HepG2 (cell line): ENCODE data around the gene ZNF593OS. TPM values are rescaled to one million over a fixed set of nuclear protein-coding genes. Genes with fewer than 3 reads are reported as not detected.
A peak's percentile ranks its signal among the peaks of the same experiment; 100 is the strongest.

ENCODE experiments used
- ATAC-seq: fragments of 200-7000 bp; cut with Tn5 transposase; 3 replicates; pipeline ENCODE4 v1.9.1; 2020; ENCODE audit warnings: mild to moderate bottlenecking, moderate library complexity
- BruUV-seq: library from RNA; stranded (reverse); fragments of 400-500 nt; replicated peaks from 2 replicates; lab custom pipeline; 2021; lab: Mats Ljungman, UMichigan
- CTCF ChIA-PET: fragments of 300-600 bp; formaldehyde crosslinking; extraction: SDS; loops from one replicate; lab custom pipeline; 2021; ENCODE audit warnings: low total read pairs, inconsistent platforms, low intra/inter-chr PET ratio; lab: Yijun Ruan, JAX
- POLR2A ChIA-PET: fragments of 350-600 bp; sonication (Branson Sonifier 250); formaldehyde crosslinking; loops from one replicate; lab custom pipeline; 2020; ENCODE audit warnings: antibody characterized with exemption, inconsistent platforms; lab: Yijun Ruan, JAX
- DNase-seq: peaks from one replicate; pipeline ENCODE4 v3.0.0-alpha.2; 2015; ENCODE audit warnings: low spot score
- FAIRE-seq: peaks from 3 replicates; lab custom pipeline; 2011; peaks lifted over from hg19 to GRCh38; lab: Jason Lieb, UNC
- H2AFZ ChIP-seq: one replicate; pipeline ENCODE4 v1.6.1; 2011; ENCODE audit warnings: low read length, inconsistent platforms
- H3K27ac ChIP-seq: fragments of 300-600 bp; 3 replicates; pipeline ENCODE4 v1.8.0; 2011; ENCODE audit warnings: mixed run types, mild to moderate bottlenecking, mixed read lengths, low read length, inconsistent platforms; ENCODE audit not compliant: insufficient read depth; ENCODE audit errors: extremely low read length
- H3K27me3 ChIP-seq, 2 experiments: fragments of 200-600 bp in 1 of 2; 2 replicates in 1 of 2; 3 replicates in 1 of 2; pipeline versions ENCODE4 v1.6.0 to v1.8.0; 2011; ENCODE audit warnings: low read length in 2 of 2, mild to moderate bottlenecking in 2 of 2, moderate library complexity in 2 of 2, inconsistent platforms in 1 of 2; ENCODE audit not compliant: insufficient read depth in 2 of 2, control insufficient read depth in 1 of 2
- H3K36me3 ChIP-seq, 2 experiments: fragments of 200-600 bp in 1 of 2; replicated peaks in 1 of 2; 2 replicates in 1 of 2; 3 replicates in 1 of 2; pipeline versions ENCODE4 v1.5.1 to v1.8.0; 2011; ENCODE audit warnings: low read length in 2 of 2, inconsistent platforms in 1 of 2; ENCODE audit not compliant: insufficient read depth in 2 of 2, control insufficient read depth in 1 of 2
- H3K4me1 ChIP-seq: 2 replicates; pipeline ENCODE4 v1.5.1; 2012; ENCODE audit warnings: low read length, inconsistent platforms; ENCODE audit not compliant: insufficient read depth
- H3K4me2 ChIP-seq: 2 replicates; pipeline ENCODE4 v1.6.0; 2011; ENCODE audit warnings: low read depth, low read length, inconsistent platforms
- H3K4me3 ChIP-seq, 3 experiments: fragments of 200-600 bp in 1 of 3; sonication (generic), shearing (Covaris generic) in 1 of 3; replicated peaks in 1 of 3; 2 replicates each; pipeline ENCODE4 v1.5.1; 2011 to 2016; ENCODE audit warnings: low read length in 3 of 3, inconsistent platforms in 2 of 3, low read depth in 2 of 3, mild to moderate bottlenecking in 2 of 3, control low read depth in 1 of 3, mixed read lengths in 1 of 3; ENCODE audit not compliant: insufficient read depth in 1 of 3
- H3K79me2 ChIP-seq: one replicate; pipeline ENCODE4 v1.6.1; 2011; ENCODE audit warnings: low read length, inconsistent platforms; ENCODE audit not compliant: insufficient read depth
- H3K9ac ChIP-seq: 2 replicates; pipeline ENCODE4 v1.6.0; 2011; ENCODE audit warnings: mild to moderate bottlenecking, low read depth, low read length, inconsistent platforms; ENCODE audit not compliant: insufficient read depth
- H3K9me3 ChIP-seq: 2 replicates; pipeline ENCODE4 v1.5.1; 2012; ENCODE audit warnings: mild to moderate bottlenecking, low read length
- H4K20me1 ChIP-seq: 2 replicates; pipeline ENCODE4 v1.6.0; 2011; ENCODE audit warnings: inconsistent platforms, mild to moderate bottlenecking, low read length, moderate library complexity; ENCODE audit not compliant: insufficient read depth
- BRF2 ChIP-seq: sonication (generic); formaldehyde crosslinking; IDR thresholded peaks from 2 replicates; pipeline ENCODE4 v1.8.1; 2022; ENCODE audit warnings: mild to moderate bottlenecking, missing genetic modification reagents
- ELK4 ChIP-seq: sonication (generic); formaldehyde crosslinking; IDR thresholded peaks from 2 replicates; pipeline ENCODE4 v1.9.0; 2021; ENCODE audit warnings: missing genetic modification reagents, borderline replicate concordance
- HNRNPL ChIP-seq: fragments of 200-400 bp; formaldehyde crosslinking; IDR thresholded peaks from 2 replicates; pipeline ENCODE4 v1.6.1; 2017; ENCODE audit warnings: mild to moderate bottlenecking, low read depth, low read length
- MIER2 ChIP-seq: IDR thresholded peaks from 2 replicates; pipeline ENCODE4 v1.6.1; 2016; ENCODE audit warnings: missing biosample characterization, missing genetic modification reagents
- NR2F6 ChIP-seq, 2 experiments: IDR thresholded peaks; 2 replicates each; pipeline ENCODE4 v1.6.1; 2016; ENCODE audit warnings: antibody characterized with exemption in 1 of 2, mild to moderate bottlenecking in 1 of 2
- POGZ ChIP-seq: sonication (generic); formaldehyde crosslinking; IDR thresholded peaks from 2 replicates; pipeline ENCODE4 v1.4.0; 2020; ENCODE audit warnings: mild to moderate bottlenecking, missing genetic modification reagents
- ZFX ChIP-seq: sonication (generic); formaldehyde crosslinking; IDR thresholded peaks from 2 replicates; pipeline ENCODE4 v1.4.0; 2020; ENCODE audit warnings: mild to moderate bottlenecking, low read depth, missing genetic modification reagents, moderate library complexity
- ZNF678 ChIP-seq: sonication (generic); formaldehyde crosslinking; IDR thresholded peaks from 2 replicates; pipeline ENCODE4 v1.4.0; 2020; ENCODE audit warnings: mild to moderate bottlenecking, missing genetic modification reagents
- WGBS: methylation state at CpG from one replicate; pipeline ENCODE4 v1.1.6; 2017; ENCODE audit warnings: low lambda C conversion rate; 5-methylcytosine and 5-hydroxymethylcytosine counted together
- in situ Hi-C: cut with HindIII; loops from 2 replicates; pipeline ENCODE4 v1.10.0; 2017; ENCODE audit warnings: low pct_unique_long_range_greater_than_20kb; ENCODE audit not compliant: extremely low pct_ligation_motif_present
- intact Hi-C: fragments of 100-400 bp; cut with micrococcal nuclease; formaldehyde crosslinking; loops from one replicate; pipeline ENCODE4 v1.10.0; 2022; ENCODE audit not compliant: unreplicated experiment
- polyA plus RNA-seq, 8 experiments: library from polyadenylated mRNA; depleted of rRNA in 3 of 8; stranded (reverse) in 7 of 8; unstranded in 1 of 8; fragments of >200 nt; fragmentation: Illumina TruSeq in 4 of 8; extraction: Trizol in 4 of 8; gene quantifications; 2 replicates each; pipeline versions ENCODE4 v1.2.1 to v1.2.3, GENCODE V29; 2011 to 2016; ENCODE audit warnings: low read depth in 4 of 8, missing spikeins in 1 of 8, mixed read lengths in 1 of 8; ENCODE audit not compliant: insufficient read depth in 1 of 8
- total RNA-seq, 5 experiments: library from RNA; depleted of rRNA; stranded (reverse); fragments of >200 nt; fragmentation: Illumina TruSeq; extraction: Trizol; gene quantifications; 2 replicates each; pipeline ENCODE4 v1.2.3, GENCODE V29; 2016; ENCODE audit warnings: low read depth in 1 of 5

The ZNF593OS gene
- total and polyA plus RNA-seq, 2 of the 13 experiments (the other 11 are each of a cell fraction or from before 2014, with no cell fraction given): not detected

- TF ChIP-seq ELK4 (CRISPR knock-in tag) (no peak), HNRNPL (no peak), NR2F6 (IDR thresholded peaks at IDR 0.05) (no peak), NR2F6 (CRISPR knock-in tag; IDR thresholded peaks at IDR 0.05) (0 out of 2 replicates have a peak, but pooled peaks have one; percentile 23)
Measured at GRCh38 chr1:26190373-26190987, 18.8 kb upstream of the ZNF593OS start, which contains the start of gene CATSPER4 (continued).

- WGBS: 62% methylated on average over 6 of the region's 7 CpGs
- H3K9me3 ChIP-seq: no peaks in the 10 kb centered on the region
- H3K9ac ChIP-seq: no peak overlapping the region
- CTCF ChIA-PET: interaction anchor here (0.6 to 1.3 kb wide), 2 partner anchors 23 to 132 kb away, joined by 3 read pairs; no protein-coding TSS in a partner anchor
- no peak overlapping the region for H2AFZ ChIP-seq
- no peaks in the 10 kb centered on the region for H3K4me1 ChIP-seq
- no TSS peak for BruUV-seq
- H3K79me2 ChIP-seq: no peaks in the 10 kb centered on the region
- no peak overlapping the region for H3K4me3 ChIP-seq
- H3K27ac ChIP-seq: no peak overlapping the region
- no peaks in the 10 kb centered on the region for H4K20me1 ChIP-seq
- ATAC-seq (peak; percentile 34; the same call in 2 of the 3 replicates), DNase-seq (no peak)
- POLR2A ChIA-PET: interaction anchor here (1.7 kb wide), 1 partner anchor 35 kb away, joined by 5 read pairs; no protein-coding TSS in a partner anchor
- in situ Hi-C loops (no loop called here), intact Hi-C loops (loop anchor here (1.0 kb wide), 1 partner anchor 44 kb away; the partner anchor contains the start of gene CEP85)
- H3K27me3 ChIP-seq: peaks cover 0 to 11% of the 10 kb centered on the region in 2 experiments; a peak in 2 of 5 replicates
- no peak overlapping the region for H3K4me2 ChIP-seq
- H3K36me3 ChIP-seq: 0 out of 5 replicates have a peak, but pooled peaks cover 0 to 2% of the 10 kb centered on the region in 2 experiments
- TF ChIP-seq MIER2 (CRISPR knock-in tag) (no peak), ZNF678 (CRISPR knock-in tag) (no peak), BRF2 (CRISPR knock-in tag) (no peak), POGZ (CRISPR knock-in tag) (no peak), ZFX (CRISPR knock-in tag) (no peak)
- TF ChIP-seq, all 625 proteins: peak for 0
- FAIRE-seq: no peak
Measured at GRCh38 chr1:26189751-26190275, 18.2 kb upstream of the ZNF593OS start.
